Endothelial cell (in vitro differentiated cells): ENCODE data around the gene RPL27A. TPM values are rescaled to one million over a fixed set of nuclear protein-coding genes. Genes with fewer than 3 reads are reported as not detected.

ENCODE experiments used
- DNase-seq: peaks from one replicate; pipeline ENCODE4 v3.0.0; 2021; ENCODE audit warnings: low spot score
- H3K27ac Mint-ChIP-seq: one replicate; pipeline ENCODE4 v1.8.0; 2021; ENCODE audit warnings: mixed read lengths, inconsistent platforms; ENCODE audit not compliant: unreplicated experiment
- H3K27me3 Mint-ChIP-seq: one replicate; pipeline ENCODE4 v1.8.0; 2021; ENCODE audit warnings: mild to moderate bottlenecking, moderate library complexity, mixed read lengths, inconsistent platforms; ENCODE audit not compliant: unreplicated experiment
- H3K36me3 Mint-ChIP-seq: one replicate; pipeline ENCODE4 v1.8.0; 2021; ENCODE audit warnings: mild to moderate bottlenecking, low read depth, mixed read lengths, inconsistent platforms; ENCODE audit not compliant: unreplicated experiment
- H3K4me1 Mint-ChIP-seq: one replicate; pipeline ENCODE4 v1.8.0; 2021; ENCODE audit warnings: mild to moderate bottlenecking, mixed read lengths, inconsistent platforms; ENCODE audit not compliant: unreplicated experiment
- H3K4me3 Mint-ChIP-seq: one replicate; pipeline ENCODE4 v1.8.0; 2021; ENCODE audit warnings: mild to moderate bottlenecking, mixed read lengths, inconsistent platforms; ENCODE audit not compliant: unreplicated experiment
- H3K9me3 Mint-ChIP-seq: one replicate; pipeline ENCODE4 v1.8.0; 2021; ENCODE audit warnings: mixed read lengths, inconsistent platforms; ENCODE audit not compliant: unreplicated experiment
- total RNA-seq: library from RNA; stranded (reverse); fragmentation: NEBNext Ultra II Directional; extraction: Animal tissue kit (Norgen Biotek cat#: 25700); gene quantifications from one replicate; pipeline ENCODE4 v1.2.1, GENCODE V29; 2021; ENCODE audit not compliant: unreplicated experiment
- TF ChIP-seq, protein P1 (sequence below): fragments of 200-600 bp; sonication (generic); IDR thresholded peaks from one replicate; pipeline ENCODE4 v1.5.0; 2021; ENCODE audit warnings: antibody characterized with exemption; ENCODE audit not compliant: unreplicated experiment

RPL27A gene
- total RNA-seq, 1 donor from 2014 or later: 1,456 TPM

DNA sequence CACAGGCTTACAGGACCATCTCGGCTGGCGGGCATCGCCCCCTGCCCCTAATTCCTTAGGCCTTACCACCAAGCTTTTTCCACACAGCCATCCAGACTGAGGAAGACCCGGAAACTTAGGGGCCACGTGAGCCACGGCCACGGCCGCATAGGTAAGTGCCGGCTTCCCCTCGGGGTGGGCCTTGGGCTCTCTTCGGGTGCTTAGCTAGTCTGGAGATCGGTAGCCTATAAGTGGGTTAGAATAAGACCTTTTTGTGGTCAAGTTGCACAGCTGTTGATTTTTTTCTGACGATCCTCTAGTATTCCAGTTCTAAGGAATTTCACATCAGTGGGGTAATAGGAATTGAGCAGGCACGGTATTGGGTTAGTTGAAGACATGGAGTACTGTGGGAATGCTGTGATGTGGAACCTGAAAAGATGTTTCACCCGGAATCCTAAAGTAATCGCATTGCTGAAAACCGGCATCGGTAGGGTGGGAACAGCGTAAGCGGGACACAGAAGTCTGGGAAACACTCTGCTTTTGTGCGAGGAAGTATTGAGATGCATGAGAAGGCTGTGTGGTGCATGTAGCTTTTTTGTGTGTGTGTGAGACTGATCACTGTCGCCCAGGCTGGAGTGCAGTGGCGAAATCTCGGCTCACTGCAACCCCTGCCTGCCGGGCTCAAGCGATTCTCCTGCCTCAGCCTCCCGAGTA lies 669 bp downstream of the RPL27A start:
- Mint-ChIP-seq H3K27ac (peak overlapping the region; percentile 96), H3K27me3 (peaks cover 16% of the 10 kb centered on the region), H3K4me1 (peaks cover 52% of the 10 kb centered on the region), H3K36me3 (peaks cover 49% of the 10 kb centered on the region), H3K4me3 (peak overlapping the region; percentile 97), H3K9me3 (no peaks in the 10 kb centered on the region)
- TF ChIP-seq, protein P1, sequence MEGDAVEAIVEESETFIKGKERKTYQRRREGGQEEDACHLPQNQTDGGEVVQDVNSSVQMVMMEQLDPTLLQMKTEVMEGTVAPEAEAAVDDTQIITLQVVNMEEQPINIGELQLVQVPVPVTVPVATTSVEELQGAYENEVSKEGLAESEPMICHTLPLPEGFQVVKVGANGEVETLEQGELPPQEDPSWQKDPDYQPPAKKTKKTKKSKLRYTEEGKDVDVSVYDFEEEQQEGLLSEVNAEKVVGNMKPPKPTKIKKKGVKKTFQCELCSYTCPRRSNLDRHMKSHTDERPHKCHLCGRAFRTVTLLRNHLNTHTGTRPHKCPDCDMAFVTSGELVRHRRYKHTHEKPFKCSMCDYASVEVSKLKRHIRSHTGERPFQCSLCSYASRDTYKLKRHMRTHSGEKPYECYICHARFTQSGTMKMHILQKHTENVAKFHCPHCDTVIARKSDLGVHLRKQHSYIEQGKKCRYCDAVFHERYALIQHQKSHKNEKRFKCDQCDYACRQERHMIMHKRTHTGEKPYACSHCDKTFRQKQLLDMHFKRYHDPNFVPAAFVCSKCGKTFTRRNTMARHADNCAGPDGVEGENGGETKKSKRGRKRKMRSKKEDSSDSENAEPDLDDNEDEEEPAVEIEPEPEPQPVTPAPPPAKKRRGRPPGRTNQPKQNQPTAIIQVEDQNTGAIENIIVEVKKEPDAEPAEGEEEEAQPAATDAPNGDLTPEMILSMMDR: no peak
- DNase-seq: no peak

DNA sequence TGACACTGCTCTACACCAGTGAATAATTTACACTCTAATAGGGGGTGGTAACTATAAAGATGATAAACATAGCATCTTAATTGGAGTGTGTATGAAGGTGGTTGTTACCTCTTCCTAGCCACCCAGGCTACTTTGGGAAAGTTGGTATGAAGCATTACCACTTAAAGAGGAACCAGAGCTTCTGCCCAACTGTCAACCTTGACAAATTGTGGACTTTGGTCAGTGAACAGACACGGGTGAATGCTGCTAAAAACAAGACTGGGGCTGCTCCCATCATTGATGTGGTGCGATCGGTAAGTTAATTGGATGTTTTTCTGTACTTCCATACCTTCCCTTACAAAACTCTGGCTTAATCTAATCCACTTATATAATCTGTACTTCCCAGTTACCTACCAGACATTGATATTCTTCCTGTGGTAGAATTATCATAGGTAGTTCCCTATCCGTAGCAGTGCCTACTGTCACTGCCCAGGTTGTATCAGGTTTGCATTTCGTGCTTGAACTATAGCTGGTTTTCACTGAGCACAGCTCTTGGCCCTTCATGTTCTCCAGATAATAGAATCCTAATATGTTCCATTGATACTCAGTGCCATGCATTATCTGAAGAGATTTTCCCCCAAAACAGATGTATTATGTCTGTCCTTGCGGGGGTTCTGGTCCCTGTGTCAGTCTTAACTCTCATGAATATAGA lies 2.2 kb downstream of the RPL27A start:
- DNase-seq: no peak
- Mint-ChIP-seq H3K27me3 (peaks cover 19% of the 10 kb centered on the region), H3K9me3 (no peaks in the 10 kb centered on the region), H3K4me3 (peak overlapping the region; percentile 97), H3K4me1 (peaks cover 60% of the 10 kb centered on the region), H3K27ac (peak overlapping the region; percentile 75), H3K36me3 (peaks cover 46% of the 10 kb centered on the region)
- TF ChIP-seq, protein P1: no peak

DNA sequence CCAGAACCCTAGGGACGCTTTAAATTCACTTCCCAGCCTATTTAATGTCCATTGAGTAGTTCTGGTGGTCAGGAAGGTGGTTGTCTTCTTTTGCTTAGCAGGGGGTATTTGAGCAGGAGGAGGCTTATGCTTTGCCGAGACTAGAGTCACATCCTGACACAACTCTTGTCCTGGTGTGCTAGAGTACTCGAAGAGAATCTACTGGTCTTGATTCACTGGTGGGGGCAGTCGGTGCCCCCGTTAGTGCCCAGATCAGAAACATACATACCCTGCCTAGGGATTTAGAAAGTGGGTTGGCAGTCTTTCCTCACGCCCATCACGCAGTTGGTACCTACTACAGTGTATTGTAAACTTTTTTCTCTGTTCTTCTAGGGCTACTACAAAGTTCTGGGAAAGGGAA lies 2.7 kb downstream of the RPL27A start:
- no peaks in the 10 kb centered on the region for H3K9me3 Mint-ChIP-seq
- peak overlapping the region; percentile 53 for H3K27ac Mint-ChIP-seq
- H3K4me3 Mint-ChIP-seq: peak overlapping the region; percentile 97

GRCh38 chr11:8685820-8686219 lies 3.2 kb downstream of the RPL27A start:
- TF ChIP-seq, protein P1: no peak
- DNase-seq: no peak
- Mint-ChIP-seq H3K27me3 (peaks cover 22% of the 10 kb centered on the region), H3K4me1 (peaks cover 57% of the 10 kb centered on the region), H3K9me3 (no peaks in the 10 kb centered on the region), H3K4me3 (peak overlapping the region; percentile 97), H3K36me3 (peaks cover 37% of the 10 kb centered on the region), H3K27ac (no peak overlapping the region)

More for the DNA sequence above, 2.7 kb downstream of the RPL27A start:
- Mint-ChIP-seq H3K27me3 (peaks cover 22% of the 10 kb centered on the region), H3K4me1 (peaks cover 60% of the 10 kb centered on the region), H3K36me3 (peaks cover 41% of the 10 kb centered on the region)
- TF ChIP-seq, protein P1: no peak
- no peak for DNase-seq

DNA sequence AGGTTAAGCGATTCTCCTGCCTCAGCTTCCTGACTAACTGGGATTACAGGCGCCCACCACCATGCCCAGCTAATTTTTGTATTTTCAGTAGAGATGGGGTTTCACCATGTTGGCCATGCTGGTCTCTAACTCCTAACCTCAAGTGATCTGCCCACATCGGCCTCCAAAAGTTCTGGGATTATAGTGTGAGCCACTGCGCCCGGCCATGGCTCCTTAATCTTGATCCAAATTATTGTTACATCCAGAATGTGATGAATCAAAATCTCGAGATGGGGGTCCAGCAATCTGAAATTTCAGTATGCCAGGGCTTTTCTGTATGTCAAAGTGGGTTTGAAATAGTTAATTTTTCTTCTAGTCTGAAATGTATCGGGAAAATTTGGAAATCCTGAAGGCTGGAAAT lies 3.7 kb downstream of the RPL27A start:
- DNase-seq: no peak
- peaks cover 38% of the 10 kb centered on the region for H3K36me3 Mint-ChIP-seq
- H3K4me1 Mint-ChIP-seq: peaks cover 56% of the 10 kb centered on the region
- no peak overlapping the region for H3K27ac Mint-ChIP-seq
- H3K4me3 Mint-ChIP-seq: no peak overlapping the region
- no peaks in the 10 kb centered on the region for H3K9me3 Mint-ChIP-seq
- TF ChIP-seq, protein P1: no peak
- H3K27me3 Mint-ChIP-seq: peaks cover 22% of the 10 kb centered on the region
